ENCODE results near the gene LKAAEAR1. TPM values are rescaled to one million over a fixed set of nuclear protein-coding genes. Genes with fewer than 3 reads are reported as not detected.

Gene LKAAEAR1
- total RNA-seq, 5 donors from 2014 or later (not counting 1 experiment from before 2014, with no cell fraction given): 0.30 to 0.86 (median 0.35) TPM; not detected in 2

DNA sequence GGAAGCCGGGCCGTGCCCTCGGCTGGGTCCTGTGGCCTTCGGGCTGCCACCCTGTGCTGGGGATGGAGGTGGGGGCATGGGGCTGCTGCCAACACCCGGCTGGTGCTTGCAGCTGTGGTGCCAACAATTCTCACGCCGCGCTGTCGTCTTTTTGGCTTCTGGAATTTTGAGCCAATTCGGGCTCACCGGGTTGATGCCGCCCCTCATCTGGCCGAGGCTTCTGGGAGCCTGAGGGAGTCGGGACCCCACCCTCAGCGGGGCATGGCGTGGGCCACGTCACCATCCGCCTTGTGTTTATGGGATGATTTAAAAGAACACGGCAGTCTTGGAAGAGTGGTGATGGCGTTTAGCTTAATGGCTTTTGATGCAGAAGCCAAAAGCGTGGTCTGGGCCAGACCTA is 31.8 kb upstream of the LKAAEAR1 start:
- ChIA-PET POLR2A (no interaction called here), CTCF (no interaction called here)
- Mint-ChIP-seq H3K4me3 (no peak overlapping the region), H3K9me3 (no peaks in the 10 kb centered on the region), H3K27ac (no peak overlapping the region), H3K36me3 (no peaks in the 10 kb centered on the region), H3K4me1 (peaks cover 8 to 10% (median 9%) of the 10 kb centered on the region in 3 donors), H3K27me3 (peaks cover 0 to 1% of the 10 kb centered on the region in 2 donors)
- H3K27me3 ChIP-seq (replicated peaks in 1 of 2; ENCODE audit: control insufficient read depth in 2 of 2, extremely low read depth in 1 of 2, insufficient read depth in 2 of 2, low read length in 1 of 2): peaks cover 0 to 11% of the 10 kb centered on the region in 2 experiments
- WGBS (ENCODE audit: insufficient coverage): 93% methylated on average over 20 of the region's 21 CpGs
- no peaks in the 10 kb centered on the region for H3K9me3 ChIP-seq
- no peak overlapping the region for H3K4me3 ChIP-seq (ENCODE audit: control insufficient read depth in 1 of 2, extremely low read depth in 1 of 2, low read length in 1 of 2)
- H3K4me1 ChIP-seq (ENCODE audit: control insufficient read depth in 1 of 2, extremely low read depth in 1 of 2, insufficient read depth in 2 of 2, low read length in 2 of 2): peaks cover 5 to 13% of the 10 kb centered on the region in 2 experiments
- H3K36me3 ChIP-seq (ENCODE audit: control insufficient read depth in 2 of 2, extremely low read depth in 1 of 2, insufficient read depth in 1 of 2, low read length in 1 of 2): no peaks in the 10 kb centered on the region
- ATAC-seq (replicated peaks in 1 of 4) (no peak), DNase-seq (no peak)
- H3K27ac ChIP-seq (ENCODE audit: low read length): no peak overlapping the region

DNA sequence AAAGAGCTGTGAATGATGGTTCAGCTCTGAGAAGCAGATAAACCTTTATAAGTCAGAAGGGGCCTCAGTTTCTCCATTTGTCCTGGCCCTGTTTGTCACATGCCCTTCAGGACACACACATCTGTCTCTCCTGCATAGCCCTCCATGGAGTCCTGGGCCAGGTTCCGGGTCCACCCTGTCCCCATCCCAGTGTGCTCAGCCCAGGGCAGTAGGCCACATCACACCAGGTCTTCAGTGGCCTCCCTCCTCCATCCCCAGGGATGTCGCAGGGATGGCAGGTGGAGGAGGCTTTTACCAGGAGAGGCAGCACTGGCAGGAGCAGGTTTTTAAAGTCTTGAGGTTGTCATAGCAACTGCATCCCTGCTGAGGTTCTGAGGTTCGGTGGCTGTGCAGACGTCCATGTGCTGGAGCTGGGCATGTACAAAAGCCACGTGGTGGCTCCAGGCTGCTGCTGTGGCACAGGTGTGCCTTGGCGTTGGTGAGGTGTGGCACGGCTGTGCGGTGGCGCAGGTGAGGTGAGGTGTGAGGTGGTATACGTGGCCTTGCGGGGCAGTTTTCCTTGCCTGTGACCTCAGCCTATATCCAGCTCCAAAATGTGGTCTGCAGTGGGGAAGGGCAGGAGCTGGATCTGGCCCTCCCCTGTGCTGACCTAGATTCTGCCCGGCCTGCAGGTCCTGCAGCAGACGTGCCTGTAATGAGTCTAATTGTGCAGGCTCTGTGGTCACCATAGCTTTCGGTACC is 31.1 kb upstream of the LKAAEAR1 start:
- Mint-ChIP-seq H3K27ac (no peak overlapping the region), H3K4me1 (peaks cover 6 to 7% (median 7%) of the 10 kb centered on the region in 3 donors), H3K27me3 (peaks cover 0 to 1% of the 10 kb centered on the region in 2 donors), H3K36me3 (no peaks in the 10 kb centered on the region), H3K9me3 (no peaks in the 10 kb centered on the region), H3K4me3 (no peak overlapping the region)
- DNase-seq (peak in 1 of 35 experiments; percentile 21), ATAC-seq (replicated peaks in 1 of 4) (no peak)
- 81% methylated on average over 10 of the region's 14 CpGs for WGBS (ENCODE audit: insufficient coverage)
- Histone ChIP-seq H3K4me1 (ENCODE audit: control insufficient read depth in 1 of 2, extremely low read depth in 1 of 2, insufficient read depth in 2 of 2, low read length in 2 of 2) (peaks cover 5 to 8% of the 10 kb centered on the region in 2 experiments), H3K4me3 (ENCODE audit: control insufficient read depth in 1 of 2, extremely low read depth in 1 of 2, low read length in 1 of 2) (no peak overlapping the region), H3K27me3 (replicated peaks in 1 of 2; ENCODE audit: control insufficient read depth in 2 of 2, extremely low read depth in 1 of 2, insufficient read depth in 2 of 2, low read length in 1 of 2) (peaks cover 0 to 5% of the 10 kb centered on the region in 2 experiments), H3K9me3 (no peaks in the 10 kb centered on the region), H3K36me3 (ENCODE audit: control insufficient read depth in 2 of 2, extremely low read depth in 1 of 2, insufficient read depth in 1 of 2, low read length in 1 of 2) (no peaks in the 10 kb centered on the region), H3K27ac (ENCODE audit: low read length) (no peak overlapping the region)
- ChIA-PET CTCF (no interaction called here), POLR2A (interaction anchor here in 1 of 2 donors (0.5 to 0.6 kb wide), 2 partner anchors 288 to 324 kb away, joined by 4 to 9 read pairs; no protein-coding TSS in a partner anchor)

- ATAC-seq (replicated peaks in 1 of 4) (no peak), DNase-seq (peak in 2 of 35 experiments; percentile 11 to 13)
- no peaks in the 10 kb centered on the region for H3K36me3 Mint-ChIP-seq
- no peaks in the 10 kb centered on the region for H3K9me3 Mint-ChIP-seq
- Histone ChIP-seq H3K4me3 (ENCODE audit: control insufficient read depth in 1 of 2, extremely low read depth in 1 of 2, low read length in 1 of 2) (no peak overlapping the region), H3K4me1 (ENCODE audit: control insufficient read depth in 1 of 2, extremely low read depth in 1 of 2, insufficient read depth in 2 of 2, low read length in 2 of 2) (no peaks in the 10 kb centered on the region), H3K27ac (ENCODE audit: low read length) (no peak overlapping the region), H3K36me3 (ENCODE audit: control insufficient read depth in 2 of 2, extremely low read depth in 1 of 2, insufficient read depth in 1 of 2, low read length in 1 of 2) (no peaks in the 10 kb centered on the region), H3K27me3 (replicated peaks in 1 of 2; ENCODE audit: control insufficient read depth in 2 of 2, extremely low read depth in 1 of 2, insufficient read depth in 2 of 2, low read length in 1 of 2) (peaks cover 0 to 2% of the 10 kb centered on the region in 2 experiments), H3K9me3 (no peaks in the 10 kb centered on the region)
- WGBS (ENCODE audit: insufficient coverage): 85% methylated on average over 11 of the region's 14 CpGs
- CTCF ChIA-PET: no interaction called here
- POLR2A ChIA-PET: interaction anchor here in 1 of 2 donors (0.6 kb wide), 1 partner anchor 323 kb away, joined by 9 read pairs; no protein-coding TSS in a partner anchor
- H3K4me3 Mint-ChIP-seq: no peak overlapping the region
- peaks cover 0 to 2% (median 0%) of the 10 kb centered on the region in 3 donors for H3K4me1 Mint-ChIP-seq
- no peak overlapping the region for H3K27ac Mint-ChIP-seq
- peaks cover 0 to 1% of the 10 kb centered on the region in 2 donors for H3K27me3 Mint-ChIP-seq
Observed at GRCh38 chr20:64114356-64114971, 30.3 kb upstream of the LKAAEAR1 start.

DNA sequence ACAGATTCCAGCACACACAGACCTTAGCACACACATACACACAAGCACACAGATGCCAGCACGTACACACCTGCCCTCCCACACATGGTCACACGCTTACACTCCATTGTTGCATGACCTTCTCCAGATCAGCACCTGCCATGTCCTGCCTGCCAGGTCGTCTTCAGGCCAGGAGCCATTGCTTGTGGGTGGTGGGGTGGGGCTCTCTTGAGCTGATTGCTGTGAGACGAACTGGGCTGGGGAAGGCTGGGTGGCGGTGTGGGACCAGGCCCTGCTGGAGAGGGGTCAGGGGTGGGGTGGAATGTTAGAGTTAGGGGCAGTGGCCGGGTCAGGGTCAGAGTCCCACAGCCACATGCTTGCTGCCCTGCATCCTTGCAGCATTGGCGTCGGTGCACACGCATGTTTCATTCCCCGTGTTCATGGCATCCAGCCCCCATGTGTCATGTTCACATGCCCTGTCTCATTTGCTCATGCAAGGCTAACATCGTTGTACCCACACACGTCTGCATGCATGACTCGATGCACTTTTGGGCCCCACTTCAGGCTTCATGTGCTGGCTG is 29.7 kb upstream of the LKAAEAR1 start:
- Mint-ChIP-seq H3K36me3 (no peaks in the 10 kb centered on the region), H3K27me3 (peaks cover 0 to 1% of the 10 kb centered on the region in 2 donors), H3K9me3 (no peaks in the 10 kb centered on the region), H3K27ac (no peak overlapping the region), H3K4me1 (no peaks in the 10 kb centered on the region), H3K4me3 (no peak overlapping the region)
- 80% methylated on average over 11 of the region's 13 CpGs for WGBS (ENCODE audit: insufficient coverage)
- ChIA-PET POLR2A (no interaction called here), CTCF (no interaction called here)
- Histone ChIP-seq H3K27me3 (replicated peaks in 1 of 2; ENCODE audit: control insufficient read depth in 2 of 2, extremely low read depth in 1 of 2, insufficient read depth in 2 of 2, low read length in 1 of 2) (peaks cover 0 to 5% of the 10 kb centered on the region in 2 experiments), H3K4me1 (ENCODE audit: control insufficient read depth in 1 of 2, extremely low read depth in 1 of 2, insufficient read depth in 2 of 2, low read length in 2 of 2) (no peaks in the 10 kb centered on the region), H3K9me3 (no peaks in the 10 kb centered on the region), H3K4me3 (ENCODE audit: control insufficient read depth in 1 of 2, extremely low read depth in 1 of 2, low read length in 1 of 2) (no peak overlapping the region), H3K27ac (ENCODE audit: low read length) (no peak overlapping the region), H3K36me3 (ENCODE audit: control insufficient read depth in 2 of 2, extremely low read depth in 1 of 2, insufficient read depth in 1 of 2, low read length in 1 of 2) (no peaks in the 10 kb centered on the region)
- ATAC-seq (replicated peaks in 1 of 4) (no peak), DNase-seq (peak in 1 of 35 experiments; percentile 18)

DNA sequence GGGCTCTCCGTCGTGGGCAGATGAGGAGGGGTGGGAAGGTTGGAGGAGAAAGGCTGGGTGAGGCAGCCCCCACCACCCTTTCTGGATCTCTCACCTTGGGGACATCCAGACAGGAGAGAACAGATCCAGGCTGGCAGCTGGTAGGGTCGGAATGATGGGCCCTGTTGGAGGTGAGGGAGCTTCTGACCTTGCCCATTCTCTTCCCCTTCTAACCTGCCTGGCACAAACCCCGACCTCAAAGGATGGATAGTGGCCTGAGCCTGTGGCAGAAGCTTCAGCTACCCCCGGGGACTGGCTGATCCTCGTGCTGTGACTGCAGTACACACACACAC is 29.2 kb upstream of the LKAAEAR1 start:
- H3K27ac ChIP-seq (ENCODE audit: low read length): no peak overlapping the region
- H3K9me3 ChIP-seq: no peaks in the 10 kb centered on the region
- 85% methylated on average over 3 of the region's 6 CpGs for WGBS (ENCODE audit: insufficient coverage)
- peaks cover 0 to 5% of the 10 kb centered on the region in 2 experiments for H3K27me3 ChIP-seq (replicated peaks in 1 of 2; ENCODE audit: control insufficient read depth in 2 of 2, extremely low read depth in 1 of 2, insufficient read depth in 2 of 2, low read length in 1 of 2)
- ATAC-seq (replicated peaks in 1 of 4) (no peak), DNase-seq (peak in 1 of 35 experiments; percentile 9)
- ChIA-PET POLR2A (no interaction called here), CTCF (no interaction called here)
- Mint-ChIP-seq H3K36me3 (no peaks in the 10 kb centered on the region), H3K27me3 (peaks cover 0 to 1% of the 10 kb centered on the region in 2 donors), H3K27ac (no peak overlapping the region), H3K4me1 (no peaks in the 10 kb centered on the region), H3K9me3 (no peaks in the 10 kb centered on the region), H3K4me3 (no peak overlapping the region)
- H3K36me3 ChIP-seq (ENCODE audit: control insufficient read depth in 2 of 2, extremely low read depth in 1 of 2, insufficient read depth in 1 of 2, low read length in 1 of 2): no peaks in the 10 kb centered on the region
- no peaks in the 10 kb centered on the region for H3K4me1 ChIP-seq (ENCODE audit: control insufficient read depth in 1 of 2, extremely low read depth in 1 of 2, insufficient read depth in 2 of 2, low read length in 2 of 2)
- no peak overlapping the region for H3K4me3 ChIP-seq (ENCODE audit: control insufficient read depth in 1 of 2, extremely low read depth in 1 of 2, low read length in 1 of 2)

DNA sequence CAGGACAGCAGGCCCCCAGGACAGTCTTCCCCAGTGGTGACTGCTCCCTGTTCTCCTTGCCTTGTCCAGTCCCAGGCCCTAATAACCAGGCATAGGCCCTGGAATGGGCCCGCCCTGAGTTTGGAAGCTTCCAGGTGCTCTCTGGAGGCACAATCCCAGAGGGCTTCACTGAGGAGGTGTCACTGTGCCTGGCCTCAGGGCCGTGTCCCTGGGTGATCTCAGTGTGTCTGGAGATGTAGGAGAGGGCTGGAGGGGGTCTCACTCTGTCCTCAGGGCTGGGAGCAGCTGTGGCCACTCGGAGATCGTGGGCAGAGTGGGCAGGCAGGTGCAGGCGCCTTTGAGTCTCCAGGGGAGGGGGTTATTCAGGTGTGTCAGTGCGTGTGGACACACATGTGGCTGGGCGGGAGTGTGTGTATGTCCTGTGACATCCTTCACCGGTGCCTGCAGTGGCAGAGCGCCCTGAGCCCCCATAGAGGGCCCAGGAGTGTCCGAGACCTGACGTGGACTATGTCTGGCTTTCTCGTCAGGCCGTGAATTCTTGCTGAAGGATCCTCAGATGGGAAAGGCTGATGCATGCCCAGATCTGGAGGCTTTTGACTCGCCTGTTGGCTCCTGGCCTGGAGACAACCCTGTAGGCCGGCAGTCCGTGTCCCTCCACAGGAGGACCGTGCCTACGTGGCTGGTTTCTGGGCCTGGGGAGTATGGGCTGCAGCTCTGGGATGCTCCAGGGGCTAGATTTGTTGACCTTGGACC is 28.7 kb upstream of the LKAAEAR1 start:
- Histone ChIP-seq H3K36me3 (ENCODE audit: control insufficient read depth in 2 of 2, extremely low read depth in 1 of 2, insufficient read depth in 1 of 2, low read length in 1 of 2) (no peaks in the 10 kb centered on the region), H3K9me3 (no peaks in the 10 kb centered on the region), H3K27ac (ENCODE audit: low read length) (no peak overlapping the region), H3K27me3 (replicated peaks in 1 of 2; ENCODE audit: control insufficient read depth in 2 of 2, extremely low read depth in 1 of 2, insufficient read depth in 2 of 2, low read length in 1 of 2) (peaks cover 0 to 5% of the 10 kb centered on the region in 2 experiments), H3K4me1 (ENCODE audit: control insufficient read depth in 1 of 2, extremely low read depth in 1 of 2, insufficient read depth in 2 of 2, low read length in 2 of 2) (peaks cover 0 to under 1% of the 10 kb centered on the region in 2 experiments), H3K4me3 (ENCODE audit: control insufficient read depth in 1 of 2, extremely low read depth in 1 of 2, low read length in 1 of 2) (no peak overlapping the region)
- peaks cover 0 to 5% (median 5%) of the 10 kb centered on the region in 3 donors for H3K4me1 Mint-ChIP-seq
- ChIA-PET POLR2A (no interaction called here), CTCF (no interaction called here)
- H3K27me3 Mint-ChIP-seq: peaks cover 0 to 1% of the 10 kb centered on the region in 2 donors
- 87% methylated on average over 18 of the region's 18 CpGs for WGBS (ENCODE audit: insufficient coverage)
- no peak overlapping the region for H3K27ac Mint-ChIP-seq
- no peaks in the 10 kb centered on the region for H3K9me3 Mint-ChIP-seq
- no peaks in the 10 kb centered on the region for H3K36me3 Mint-ChIP-seq
- DNase-seq (peak in 1 of 35 experiments; percentile 8), ATAC-seq (replicated peaks in 1 of 4) (no peak)
- no peak overlapping the region for H3K4me3 Mint-ChIP-seq
